ENCODE data around the gene TMEM245. TPM values are rescaled to one million over a fixed set of nuclear protein-coding genes. Genes with fewer than 3 reads are reported as not detected.

The TMEM245 gene
- total RNA-seq, 2 donors from 2014 or later, result 25.1 to 39.7 TPM

- TF ChIP-seq, protein P1, sequence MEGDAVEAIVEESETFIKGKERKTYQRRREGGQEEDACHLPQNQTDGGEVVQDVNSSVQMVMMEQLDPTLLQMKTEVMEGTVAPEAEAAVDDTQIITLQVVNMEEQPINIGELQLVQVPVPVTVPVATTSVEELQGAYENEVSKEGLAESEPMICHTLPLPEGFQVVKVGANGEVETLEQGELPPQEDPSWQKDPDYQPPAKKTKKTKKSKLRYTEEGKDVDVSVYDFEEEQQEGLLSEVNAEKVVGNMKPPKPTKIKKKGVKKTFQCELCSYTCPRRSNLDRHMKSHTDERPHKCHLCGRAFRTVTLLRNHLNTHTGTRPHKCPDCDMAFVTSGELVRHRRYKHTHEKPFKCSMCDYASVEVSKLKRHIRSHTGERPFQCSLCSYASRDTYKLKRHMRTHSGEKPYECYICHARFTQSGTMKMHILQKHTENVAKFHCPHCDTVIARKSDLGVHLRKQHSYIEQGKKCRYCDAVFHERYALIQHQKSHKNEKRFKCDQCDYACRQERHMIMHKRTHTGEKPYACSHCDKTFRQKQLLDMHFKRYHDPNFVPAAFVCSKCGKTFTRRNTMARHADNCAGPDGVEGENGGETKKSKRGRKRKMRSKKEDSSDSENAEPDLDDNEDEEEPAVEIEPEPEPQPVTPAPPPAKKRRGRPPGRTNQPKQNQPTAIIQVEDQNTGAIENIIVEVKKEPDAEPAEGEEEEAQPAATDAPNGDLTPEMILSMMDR (IDR thresholded peaks at IDR 0.05), result no peak
- H3K4me3 ChIP-seq, result no peak overlapping the region
- intact Hi-C loops (cut with DNase I), result loop anchor here (10.0 kb wide), 1 partner anchor 96 kb away; the partner anchor contains the start of gene CTNNAL1
Measured at GRCh38 chr9:109110329-109111021, 9.3 kb downstream of the TMEM245 start.

GRCh38 chr9:109109967-109110328 is 9.8 kb downstream of the TMEM245 start:
- intact Hi-C loops (cut with DNase I), result loop anchor here (10.0 kb wide), 1 partner anchor 95 kb away; the partner anchor contains the start of gene CTNNAL1
- Histone ChIP-seq H3K4me3 (no peak overlapping the region), H3K36me3 (no peaks in the 10 kb centered on the region), H3K4me1 (no peaks in the 10 kb centered on the region), H3K9ac (ENCODE audit: low read depth in 2 of 2, low read length in 2 of 2) (no peak overlapping the region), H3K9me3 (no peaks in the 10 kb centered on the region), H3K27ac (no peak overlapping the region), H3K27me3 (no peaks in the 10 kb centered on the region)
- TF ChIP-seq, protein P1 (IDR thresholded peaks at IDR 0.05), result no peak
- DNase-seq, result no peak

More at GRCh38 chr9:109110329-109111021, 9.3 kb downstream of the TMEM245 start:
- H3K9ac ChIP-seq (ENCODE audit: low read depth in 2 of 2, low read length in 2 of 2), result no peak overlapping the region
- H3K9me3 ChIP-seq, result no peaks in the 10 kb centered on the region
- no peak overlapping the region for H3K27ac ChIP-seq
- H3K27me3 ChIP-seq, result no peaks in the 10 kb centered on the region
- no peaks in the 10 kb centered on the region for H3K36me3 ChIP-seq
- no peaks in the 10 kb centered on the region for H3K4me1 ChIP-seq
- DNase-seq, result no peak

DNA sequence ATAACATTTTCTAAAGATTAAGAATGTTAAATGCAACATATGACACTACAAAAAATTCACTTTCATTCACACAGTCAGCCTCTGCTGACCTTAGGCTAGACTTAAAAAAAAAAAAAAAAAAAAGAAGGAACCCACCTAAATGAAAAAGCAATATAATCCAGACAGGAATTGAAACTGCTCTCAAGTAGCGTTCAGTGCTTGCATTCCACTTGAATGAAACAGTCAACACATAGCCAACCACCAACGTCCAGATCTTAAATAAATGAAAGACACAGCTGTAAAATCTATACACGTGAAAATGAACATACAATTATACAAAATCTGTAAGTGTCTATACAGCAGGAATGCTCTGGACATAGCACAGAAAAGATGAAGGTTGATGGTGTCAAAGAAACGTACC is 11.4 kb downstream of the TMEM245 start:
- H3K9ac ChIP-seq (ENCODE audit: low read depth in 2 of 2, low read length in 2 of 2), result no peak overlapping the region
- no peaks in the 10 kb centered on the region for H3K9me3 ChIP-seq

DNA sequence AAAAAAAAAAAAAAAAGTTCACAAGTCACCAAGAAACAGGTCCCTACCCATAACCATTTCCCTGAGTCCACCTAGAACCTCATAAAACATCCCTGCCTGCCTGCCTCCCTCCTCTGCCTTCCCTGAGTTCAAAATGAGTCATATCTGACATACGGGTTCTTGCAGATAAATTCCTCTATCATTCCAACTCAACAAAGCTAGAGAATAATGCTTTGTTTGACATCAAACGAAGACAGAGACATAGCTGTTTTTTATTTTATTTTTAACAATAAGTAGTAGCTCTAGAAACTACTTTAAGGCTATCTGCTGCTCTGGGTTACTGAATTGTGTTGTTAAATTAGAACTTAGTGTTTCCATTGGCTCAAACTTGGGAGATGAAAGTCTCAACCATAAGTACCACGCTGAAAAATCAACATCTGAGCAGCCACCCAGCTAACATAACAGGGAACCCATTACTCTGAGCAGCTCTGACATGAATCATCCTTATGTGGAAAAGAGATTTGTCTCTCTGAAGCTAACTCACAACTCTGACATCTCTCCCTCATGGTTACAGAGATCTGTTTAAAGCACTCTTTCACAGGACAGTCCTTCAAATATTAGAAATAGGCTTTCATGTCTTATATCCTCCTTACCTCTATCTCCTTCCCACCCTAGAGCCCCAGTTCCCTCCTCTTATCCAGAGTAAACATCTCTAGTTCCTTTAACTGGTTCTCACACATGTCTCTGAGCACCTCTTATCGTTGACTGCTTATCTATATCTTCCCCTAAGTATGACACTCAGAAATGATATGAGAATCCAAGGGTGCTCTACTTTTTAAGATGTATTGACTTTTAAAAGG is 12.1 kb downstream of the TMEM245 start:
- TF ChIP-seq, protein P1 (IDR thresholded peaks at IDR 0.05), result no peak
- Histone ChIP-seq H3K4me3 (no peak overlapping the region), H3K27me3 (no peaks in the 10 kb centered on the region), H3K27ac (no peak overlapping the region), H3K4me1 (no peaks in the 10 kb centered on the region), H3K9me3 (no peaks in the 10 kb centered on the region), H3K36me3 (no peaks in the 10 kb centered on the region), H3K9ac (ENCODE audit: low read depth in 2 of 2, low read length in 2 of 2) (no peak overlapping the region)
- DNase-seq, result no peak
- intact Hi-C loops (cut with DNase I), result no loop called here

More for the DNA sequence above, 11.4 kb downstream of the TMEM245 start:
- intact Hi-C loops (cut with DNase I), result no loop called here
- DNase-seq, result no peak
- TF ChIP-seq, protein P1 (IDR thresholded peaks at IDR 0.05), result no peak
- no peaks in the 10 kb centered on the region for H3K4me1 ChIP-seq
- H3K4me3 ChIP-seq, result no peak overlapping the region
- H3K27me3 ChIP-seq, result no peaks in the 10 kb centered on the region
- H3K27ac ChIP-seq, result no peak overlapping the region
- H3K36me3 ChIP-seq, result no peaks in the 10 kb centered on the region

DNA sequence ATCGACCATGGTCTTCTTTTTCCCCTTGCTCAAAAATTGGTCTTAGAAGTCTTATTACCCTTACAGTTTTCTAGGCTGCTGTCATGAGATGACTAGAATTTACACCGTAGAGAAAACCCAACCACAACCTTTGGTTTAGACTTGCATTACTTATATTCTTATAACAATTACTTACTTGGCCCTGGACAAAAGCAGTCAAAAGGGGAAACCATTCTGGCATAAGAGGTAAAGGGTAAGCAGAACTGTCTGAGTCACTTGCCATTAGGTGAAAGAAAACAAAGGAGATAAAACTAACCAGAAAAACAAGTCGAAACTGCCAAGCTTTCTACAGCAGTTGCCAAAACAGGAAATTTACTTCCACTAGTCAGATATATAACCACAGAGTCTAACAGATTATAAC is 17.9 kb downstream of the TMEM245 start:
- Histone ChIP-seq H3K4me3 (no peak overlapping the region), H3K36me3 (no peaks in the 10 kb centered on the region), H3K9me3 (no peaks in the 10 kb centered on the region), H3K4me1 (no peaks in the 10 kb centered on the region), H3K27me3 (no peaks in the 10 kb centered on the region), H3K9ac (ENCODE audit: low read depth in 2 of 2, low read length in 2 of 2) (no peak overlapping the region), H3K27ac (peak overlapping the region; percentile 5)
- TF ChIP-seq, protein P1 (IDR thresholded peaks at IDR 0.05), result no peak
- DNase-seq, result no peak
- intact Hi-C loops (cut with DNase I), result no loop called here

Measured in colonic mucosa (tissue), 4 donors.